ENCODE results near the gene CTSS.
"Not testable (repeated sequence)": the region's sequence is repeated elsewhere in the genome, so short reads cannot be mapped to it uniquely, and the experiment has no call there.

- TF ChIP-seq CTCF (conservative IDR thresholded peaks at IDR 0.05); EZH2 (IDR thresholded peaks at IDR 0.05; ENCODE audit: low read depth): not testable (repeated sequence)
Observed at GRCh38 chr1:150793778-150794177, 28.2 kb upstream of the CTSS start.

All from PC-9 (cell line).